Transverse colon (tissue), 4 donors: ENCODE data around the gene DCAF8. TPM values are rescaled to one million over a fixed set of nuclear protein-coding genes. Genes with fewer than 3 reads are reported as not detected.

ENCODE experiments used
- DNase-seq: peaks from one replicate; pipeline ENCODE4 v3.0.0-alpha.2; 2019
- H3K27ac ChIP-seq, 4 donors: fragments of 200-600 bp; sonication (generic); 2 replicates each; pipeline ENCODE4 v1.5.1; 2016 to 2018; ENCODE audit warnings: inconsistent platforms in 4 of 4
- H3K27me3 ChIP-seq: fragments of 200-600 bp; sonication (generic); 2 replicates; pipeline ENCODE4 v1.5.1; 2017; ENCODE audit warnings: inconsistent platforms
- H3K36me3 ChIP-seq, 4 donors: fragments of 200-600 bp; sonication (generic); 2 replicates each; pipeline ENCODE4 v1.5.1; 2017 to 2019; ENCODE audit warnings: inconsistent platforms in 4 of 4
- H3K4me1 ChIP-seq, 4 donors: fragments of 200-600 bp; sonication (generic); 2 replicates each; pipeline ENCODE4 v1.5.1; 2017 to 2020; ENCODE audit warnings: inconsistent platforms in 4 of 4
- H3K4me3 ChIP-seq, 4 donors: fragments of 200-600 bp; sonication (generic); 1 replicate in 1 of 4; 2 replicates in 3 of 4; pipeline versions ENCODE4 v1.5.1 to v1.6.1; 2017 to 2019; ENCODE audit warnings: inconsistent platforms in 4 of 4
- H3K9me3 ChIP-seq, 2 donors: fragments of 200-600 bp; sonication (generic); 2 replicates each; pipeline ENCODE4 v1.5.1; 2017 to 2019; ENCODE audit warnings: inconsistent platforms in 2 of 2
- EP300 ChIP-seq: sonication (generic); formaldehyde crosslinking; IDR thresholded peaks from one replicate; pipeline ENCODE4 v1.6.1; 2017; ENCODE audit warnings: antibody characterized with exemption, low read depth
- POLR2A ChIP-seq: fragments of 450-650 bp; IDR thresholded peaks from one replicate; pipeline ENCODE4 v1.6.1; 2016; ENCODE audit warnings: antibody characterized with exemption, mild to moderate bottlenecking, moderate library complexity
- POLR2AphosphoS5 ChIP-seq, 3 donors: sonication (generic); formaldehyde crosslinking; IDR thresholded peaks; one replicate each; pipeline ENCODE4 v1.6.1; 2016; ENCODE audit warnings: antibody characterized with exemption in 3 of 3
- WGBS, 2 donors: methylation state at CpG; one replicate each; pipeline ENCODE4 v1.1.5; 2018; ENCODE audit warnings: low coverage in 1 of 2; 5-methylcytosine and 5-hydroxymethylcytosine counted together
- in situ Hi-C, 4 donors: fragments of 200-750 bp; cut with MboI; loops; one replicate each; pipeline versions ENCODE4 v1.15.0 to v1.15.1; 2017; ENCODE audit warnings: low sequenced_read_pairs in 3 of 4, low pct_ligation_motif_present in 1 of 4, low pct_unique_long_range_greater_than_20kb in 1 of 4
- intact Hi-C: fragments of 100-400 bp; cut with DNase I; formaldehyde crosslinking; loops from one replicate; pipeline ENCODE4 v1.15.1; 2023; ENCODE audit warnings: low total_unique reads
- total RNA-seq, 4 donors: library from RNA; depleted of rRNA; stranded (reverse); fragments of >200 nt; gene quantifications; one replicate each; pipeline ENCODE4 v1.1.0, GENCODE V29; 2016
- TF ChIP-seq, protein P1 (sequence below), 5 experiments: fragments of 200-600 bp in 3 of 5; fragments of 450-650 bp in 2 of 5; sonication (generic) in 3 of 5; IDR thresholded peaks; 1 replicate in 2 of 5; 2 replicates in 3 of 5; pipeline ENCODE4 v1.5.1; 2016 to 2017; ENCODE audit warnings: antibody characterized with exemption in 5 of 5, inconsistent platforms in 3 of 5, mild to moderate bottlenecking in 2 of 5, moderate library complexity in 1 of 5

The DCAF8 gene
- total RNA-seq, 4 donors from 2014 or later, result 128 to 279 (median 137) TPM

DNA sequence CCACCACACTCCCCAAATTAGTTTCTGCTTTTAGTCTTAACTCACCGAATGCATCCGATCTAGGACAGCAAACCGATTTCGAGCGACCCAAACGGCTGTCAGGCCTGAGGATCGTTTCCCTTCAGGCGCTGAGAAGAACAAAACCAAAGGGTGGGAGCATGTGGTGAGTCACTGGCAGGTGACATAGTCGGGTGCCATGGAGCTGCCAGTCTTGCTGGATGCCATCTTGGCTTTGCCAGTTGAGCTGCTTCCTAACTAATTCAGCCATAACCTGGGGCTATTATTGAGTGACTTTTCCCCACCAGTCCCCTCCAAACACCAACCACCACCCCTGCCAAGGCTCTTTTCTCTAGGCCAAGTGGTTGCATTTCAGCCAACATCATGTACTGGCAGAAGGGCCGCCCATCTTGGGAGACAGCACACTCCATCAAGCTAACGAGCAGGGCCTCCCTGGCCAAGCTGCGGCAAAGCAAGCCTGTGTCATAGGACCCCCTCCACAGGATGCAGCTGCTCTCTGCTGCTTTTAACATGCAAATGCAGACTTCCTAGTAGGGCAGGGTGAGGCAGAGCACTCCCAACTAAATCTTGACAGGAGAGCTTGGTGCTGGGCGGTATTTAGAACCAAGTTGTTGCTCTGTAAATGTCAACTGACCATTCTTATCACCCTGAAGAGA lies 44.9 kb upstream of the DCAF8 start:
- H3K27ac ChIP-seq, result no peak overlapping the region
- peaks cover 0 to 98% (median 47%) of the 10 kb centered on the region in 4 donors for H3K36me3 ChIP-seq
- intact Hi-C loops, result no loop called here
- DNase-seq, result no peak
- no peaks in the 10 kb centered on the region for H3K9me3 ChIP-seq
- WGBS, 2 donors, result 82 to 100% methylated on average over 1 to 13 of the region's 13 CpGs
- H3K4me3 ChIP-seq, result no peak overlapping the region
- TF ChIP-seq, protein P1, sequence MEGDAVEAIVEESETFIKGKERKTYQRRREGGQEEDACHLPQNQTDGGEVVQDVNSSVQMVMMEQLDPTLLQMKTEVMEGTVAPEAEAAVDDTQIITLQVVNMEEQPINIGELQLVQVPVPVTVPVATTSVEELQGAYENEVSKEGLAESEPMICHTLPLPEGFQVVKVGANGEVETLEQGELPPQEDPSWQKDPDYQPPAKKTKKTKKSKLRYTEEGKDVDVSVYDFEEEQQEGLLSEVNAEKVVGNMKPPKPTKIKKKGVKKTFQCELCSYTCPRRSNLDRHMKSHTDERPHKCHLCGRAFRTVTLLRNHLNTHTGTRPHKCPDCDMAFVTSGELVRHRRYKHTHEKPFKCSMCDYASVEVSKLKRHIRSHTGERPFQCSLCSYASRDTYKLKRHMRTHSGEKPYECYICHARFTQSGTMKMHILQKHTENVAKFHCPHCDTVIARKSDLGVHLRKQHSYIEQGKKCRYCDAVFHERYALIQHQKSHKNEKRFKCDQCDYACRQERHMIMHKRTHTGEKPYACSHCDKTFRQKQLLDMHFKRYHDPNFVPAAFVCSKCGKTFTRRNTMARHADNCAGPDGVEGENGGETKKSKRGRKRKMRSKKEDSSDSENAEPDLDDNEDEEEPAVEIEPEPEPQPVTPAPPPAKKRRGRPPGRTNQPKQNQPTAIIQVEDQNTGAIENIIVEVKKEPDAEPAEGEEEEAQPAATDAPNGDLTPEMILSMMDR (IDR thresholded peaks at IDR 0.05), result no peak
- TF ChIP-seq POLR2A (no peak), EP300 (no peak), POLR2AphosphoS5 (IDR thresholded peaks at IDR 0.05) (no peak)
- in situ Hi-C loops, result no loop called here
- H3K4me1 ChIP-seq, result no peaks in the 10 kb centered on the region
- H3K27me3 ChIP-seq, result no peaks in the 10 kb centered on the region

DNA sequence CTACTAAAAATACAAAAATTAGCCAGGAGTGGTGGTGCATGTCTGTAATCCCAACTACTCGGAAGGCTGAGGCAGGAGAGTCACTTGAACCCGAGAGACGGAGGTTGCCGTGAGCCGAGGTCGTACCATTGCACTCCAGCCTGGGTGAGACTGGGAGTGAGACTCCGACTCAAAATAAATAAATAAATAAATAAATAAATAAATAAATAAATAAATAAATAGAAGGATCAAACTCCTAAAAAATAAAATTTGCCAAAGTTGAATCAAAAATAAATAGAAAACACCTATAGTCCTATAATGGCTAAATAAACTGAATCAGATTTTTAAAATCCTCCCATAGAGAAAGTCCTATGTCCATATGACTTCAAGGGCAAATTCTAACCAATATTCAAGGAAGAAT lies 37.8 kb upstream of the DCAF8 start:
- in situ Hi-C loops, result no loop called here
- Histone ChIP-seq H3K9me3 (no peaks in the 10 kb centered on the region), H3K27me3 (no peaks in the 10 kb centered on the region), H3K27ac (no peak overlapping the region), H3K4me3 (no peak overlapping the region), H3K36me3 (peaks cover 0 to 99% (median 48%) of the 10 kb centered on the region in 4 donors), H3K4me1 (no peaks in the 10 kb centered on the region)
- intact Hi-C loops, result no loop called here
- WGBS, 2 donors, result 88 to 96% methylated on average over 5 to 7 of the region's 7 CpGs
- TF ChIP-seq POLR2AphosphoS5 (IDR thresholded peaks at IDR 0.05) (no peak), POLR2A (no peak), EP300 (no peak)
- TF ChIP-seq, protein P1 (IDR thresholded peaks at IDR 0.05), result no peak
- no peak for DNase-seq

DNA sequence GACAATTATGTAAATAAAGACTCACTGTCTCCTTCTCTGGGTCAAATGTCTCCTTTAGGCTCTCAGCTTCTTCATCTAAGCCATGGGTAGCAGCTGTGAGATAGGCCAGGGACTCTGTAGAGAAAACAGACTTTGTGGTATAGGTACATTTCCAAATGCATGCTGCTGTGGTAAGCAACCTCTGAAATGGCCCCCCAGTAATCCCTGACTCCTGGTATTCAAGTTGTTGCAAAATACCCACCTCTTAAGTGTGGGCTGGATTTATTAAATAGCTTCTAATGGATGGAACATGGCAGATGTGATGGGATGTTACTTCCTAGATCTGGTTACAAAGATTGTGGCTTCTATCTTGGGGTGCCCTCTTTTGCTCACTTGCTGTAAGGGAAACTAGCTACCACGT lies 33.7 kb upstream of the DCAF8 start:
- Histone ChIP-seq H3K4me3 (no peak overlapping the region), H3K9me3 (no peaks in the 10 kb centered on the region), H3K27ac (no peak overlapping the region), H3K36me3 (peaks cover 0 to 99% (median 48%) of the 10 kb centered on the region in 4 donors), H3K27me3 (no peaks in the 10 kb centered on the region), H3K4me1 (no peaks in the 10 kb centered on the region)
- no peak for TF ChIP-seq POLR2A
- no peak for TF ChIP-seq EP300
- intact Hi-C loops, result loop anchor here (10.0 kb wide), 1 partner anchor 101 kb away; the partner anchor contains the start of gene CASQ1
- 83 to 100% methylated on average over 1 of the region's 1 CpG for WGBS, 2 donors
- no peak for DNase-seq
- in situ Hi-C loops, result loop anchor here in 2 of 4 donors (10.0 to 25.0 kb wide), 2 partner anchors 101 to 109 kb away; partner anchors contain the start of gene CASQ1 (in 2 of the 2)

DNA sequence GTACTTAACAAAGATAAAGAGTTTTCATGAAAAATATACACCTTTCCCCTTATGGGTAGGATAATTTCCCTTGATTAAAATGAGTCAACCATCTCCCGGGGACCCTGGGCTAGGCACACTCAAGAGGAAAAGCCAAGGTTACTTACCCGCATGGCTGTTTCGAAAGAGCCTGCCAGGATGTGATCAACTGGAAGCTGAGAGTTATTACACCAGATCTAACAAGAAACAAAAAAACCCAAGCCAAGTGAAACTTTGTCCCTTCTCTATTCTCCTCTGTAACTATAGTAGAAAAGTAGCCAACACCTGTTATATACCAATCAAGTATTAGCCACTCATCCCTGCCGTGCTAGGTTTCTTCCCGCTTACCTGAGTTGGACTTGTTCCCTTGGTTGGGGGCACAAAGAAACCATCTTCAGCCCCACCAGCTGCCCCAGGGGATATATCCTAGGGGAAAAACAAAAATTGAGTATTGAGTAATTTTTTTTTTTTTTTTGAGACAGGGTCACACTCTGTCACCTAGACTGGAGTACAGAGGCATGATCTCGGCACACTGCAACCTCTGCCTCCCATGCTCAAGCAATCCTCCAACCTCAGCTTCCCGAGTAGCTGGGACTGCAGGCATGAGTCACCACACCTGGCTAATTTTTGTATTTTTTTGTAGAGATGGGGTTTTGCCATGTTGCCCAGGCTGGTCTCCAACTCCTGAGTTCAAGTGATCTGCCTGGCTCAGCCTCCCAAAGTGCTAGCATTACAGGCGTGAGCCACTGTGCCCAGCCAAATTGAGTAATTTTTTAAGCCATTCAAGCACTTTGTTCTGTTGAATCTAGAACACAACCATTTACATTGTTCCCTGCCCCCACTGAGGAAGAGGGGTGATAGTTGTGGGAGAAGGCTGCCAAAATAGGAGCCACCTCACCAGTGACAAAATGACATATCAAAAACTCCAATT lies 30.9 kb upstream of the DCAF8 start:
- no peaks in the 10 kb centered on the region for H3K4me1 ChIP-seq
- no peak overlapping the region for H3K4me3 ChIP-seq
- H3K27ac ChIP-seq, result no peak overlapping the region
- H3K9me3 ChIP-seq, result no peaks in the 10 kb centered on the region
- intact Hi-C loops, result loop anchor here (10.0 kb wide), 1 partner anchor 98 kb away; the partner anchor contains the start of gene CASQ1
- 93 to 98% methylated on average over 7 to 8 of the region's 8 CpGs for WGBS, 2 donors
- H3K27me3 ChIP-seq, result no peaks in the 10 kb centered on the region
- in situ Hi-C loops, result loop anchor here in 3 of 4 donors (5.0 to 25.0 kb wide), 3 partner anchors 98 to 106 kb away; partner anchors contain the start of gene CASQ1 (in 3 of the 3)
- DNase-seq, result no peak
- TF ChIP-seq POLR2A (no peak), POLR2AphosphoS5 (IDR thresholded peaks at IDR 0.05) (no peak), EP300 (no peak)
- TF ChIP-seq, protein P1 (IDR thresholded peaks at IDR 0.05), result no peak
- H3K36me3 ChIP-seq, result peaks cover 0 to 95% (median 47%) of the 10 kb centered on the region in 4 donors
